LNCAP (cell line): ENCODE measurements around the gene CLASRP.

Experiments
- CTCF ChIP-seq: fragments of 450-650 bp; IDR thresholded peaks from 2 replicates; pipeline ENCODE4 v1.5.1; 2017; ENCODE audit warnings: mild to moderate bottlenecking

Gene CLASRP

GRCh38 chr19:45117167-45117594, 78.3 kb downstream of the CLASRP start:
- TF ChIP-seq CTCF, result no peak

DNA sequence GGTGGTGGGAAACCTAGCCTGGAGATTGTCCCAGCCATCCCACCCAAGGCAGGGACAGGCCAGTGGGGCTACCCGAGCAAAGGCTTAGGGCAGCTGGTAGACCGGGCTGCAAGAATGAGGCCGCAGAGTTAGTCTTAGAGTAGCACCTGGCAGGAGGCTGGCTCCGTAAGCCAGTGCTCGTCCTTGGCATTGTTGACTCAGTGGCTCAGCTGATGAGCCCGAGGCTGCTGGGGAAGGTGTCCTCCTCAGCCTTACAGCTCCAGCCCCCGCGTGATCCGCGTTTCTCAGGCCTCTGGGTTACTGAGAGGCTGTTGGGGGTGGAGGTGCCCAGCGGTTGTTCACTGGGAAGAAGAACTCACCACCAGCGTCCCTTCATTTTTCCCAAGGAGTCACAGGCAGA, 78.8 kb downstream of the CLASRP start:
- no peak for TF ChIP-seq CTCF

DNA sequence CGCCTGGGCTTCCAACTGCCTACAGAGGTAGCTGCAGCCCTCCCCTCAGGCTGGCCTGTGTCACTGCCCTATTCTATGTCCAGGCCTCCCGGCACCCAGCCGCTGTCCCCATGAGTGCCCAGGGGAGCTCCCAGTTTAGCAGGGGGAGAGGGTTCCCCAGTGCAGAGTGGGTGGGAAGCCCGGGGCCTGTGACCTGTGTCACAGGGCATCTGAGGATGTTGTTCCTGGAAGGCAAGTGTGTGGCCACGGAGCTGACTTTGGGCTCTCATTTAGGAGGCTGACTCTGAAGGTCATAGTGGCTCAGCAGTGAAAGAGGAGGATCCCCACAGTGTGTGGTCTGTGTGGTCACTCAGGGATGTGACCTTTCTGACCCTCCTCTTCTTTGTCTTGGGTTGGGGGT, 79.3 kb downstream of the CLASRP start:
- no peak for TF ChIP-seq CTCF

DNA sequence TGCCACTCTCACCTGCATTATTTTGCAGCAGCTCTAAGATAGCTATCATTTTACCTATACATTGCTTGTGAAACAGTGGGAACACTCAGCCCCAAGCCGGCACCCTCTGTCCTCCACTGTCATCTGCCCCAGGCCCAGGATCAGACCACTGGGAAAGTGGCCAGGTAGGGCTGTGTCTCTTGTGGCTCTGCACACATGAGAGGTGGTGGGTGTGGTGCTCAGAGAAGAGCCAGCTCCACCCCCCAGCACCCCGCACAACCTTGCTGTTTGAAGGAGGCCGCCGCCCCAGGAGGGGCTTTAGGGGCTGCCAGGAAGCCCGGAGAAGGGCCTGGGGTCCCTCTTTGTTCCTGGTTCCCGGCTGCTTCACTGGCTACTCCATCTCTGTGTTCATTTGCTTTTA, 80.7 kb downstream of the CLASRP start:
- TF ChIP-seq CTCF, result no peak
